GM18520 (cell line): ENCODE data around the gene TPRA1.

Experiments used
- ATAC-seq: cut with Tn5 transposase; IDR thresholded peaks from one replicate; pipeline ENCODE4 v1.9.1; 2021; ENCODE audit not compliant: unreplicated experiment

TPRA1 gene

GRCh38 chr3:127590593-127591465 is at the start of gene TPRA1:
Gene TPRA1, minus strand, starts transcription at chr3:127590733. Its CDS starts 10,587 bp downstream, at chr3:127580146.
- ATAC-seq = peak; percentile 59

GRCh38 chr3:127640042-127640355 is 49.5 kb upstream of the TPRA1 start:
- ATAC-seq = no peak

- ATAC-seq = no peak
Measured at GRCh38 chr3:127639173-127640041, 48.9 kb upstream of the TPRA1 start.

GRCh38 chr3:127637971-127638370 is 47.4 kb upstream of the TPRA1 start:
- ATAC-seq = no peak

GRCh38 chr3:127637546-127637945 is 47.0 kb upstream of the TPRA1 start:
- ATAC-seq = no peak

GRCh38 chr3:127634653-127635052 is 44.1 kb upstream of the TPRA1 start:
- ATAC-seq = no peak

- ATAC-seq = no peak
Measured at GRCh38 chr3:127632035-127632820, 41.7 kb upstream of the TPRA1 start.

GRCh38 chr3:127630811-127631714 is 40.5 kb upstream of the TPRA1 start:
- no peak for ATAC-seq

GRCh38 chr3:127629467-127630403 is 39.2 kb upstream of the TPRA1 start:
- ATAC-seq = no peak

GRCh38 chr3:127628788-127629466 is 38.4 kb upstream of the TPRA1 start, which contains the start of gene PODXL2:
Gene PODXL2, plus strand, starts transcription at chr3:127629185. Its CDS starts 35 bp downstream, at chr3:127629220.
- ATAC-seq = no peak

GRCh38 chr3:127628426-127628787 is 37.9 kb upstream of the TPRA1 start:
- no peak for ATAC-seq

GRCh38 chr3:127625821-127626220 is 35.3 kb upstream of the TPRA1 start:
- ATAC-seq = no peak

- ATAC-seq = no peak
Measured at GRCh38 chr3:127624063-127624462, 33.5 kb upstream of the TPRA1 start.

GRCh38 chr3:127622772-127623576 is 32.4 kb upstream of the TPRA1 start:
- no peak for ATAC-seq

- no peak for ATAC-seq
Measured at GRCh38 chr3:127622031-127622430, 31.5 kb upstream of the TPRA1 start.

- no peak for ATAC-seq
Measured at GRCh38 chr3:127620637-127621375, 30.3 kb upstream of the TPRA1 start.

- no peak for ATAC-seq
Measured at GRCh38 chr3:127618891-127619290, 28.4 kb upstream of the TPRA1 start.
